ENCODE measurements around the gene TTC9C. TPM values are rescaled to one million over a fixed set of nuclear protein-coding genes. Genes with fewer than 3 reads are reported as not detected.
A peak's percentile ranks its signal among the peaks of the same experiment; 100 is the strongest.

The TTC9C gene
- total and polyA plus RNA-seq, 2 of the 13 experiments (the other 11 are each of a cell fraction or from before 2014, with no cell fraction given): 28.0 to 36.4 TPM

DNA sequence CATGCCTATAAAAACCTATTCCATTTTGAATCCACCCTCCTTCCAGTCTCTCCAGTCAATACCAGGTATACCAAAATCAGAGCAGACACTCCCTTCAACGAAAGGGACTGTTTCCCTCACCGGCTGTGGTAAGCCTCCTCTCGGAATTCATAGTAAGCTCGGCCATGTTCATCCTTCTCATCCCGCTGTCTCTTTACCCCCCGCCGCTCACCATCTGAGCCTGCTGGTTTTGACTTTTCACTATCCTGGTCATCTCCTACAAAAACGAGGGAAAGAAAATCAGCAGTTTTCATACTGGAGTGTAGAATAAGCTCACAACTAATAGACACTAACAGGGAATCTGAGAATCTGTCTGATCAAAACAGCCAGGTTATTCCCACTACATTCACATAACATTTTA lies 4.1 kb upstream of the TTC9C start:
- Histone ChIP-seq H3K36me3 (replicated peaks in 1 of 2; ENCODE audit: control insufficient read depth in 1 of 2, insufficient read depth in 2 of 2, low read length in 2 of 2) (peaks cover 9 to 51% of the 10 kb centered on the region in 2 experiments), H3K9ac (ENCODE audit: insufficient read depth, low read depth, low read length) (peak overlapping the region; percentile 95; the same call in 1 of the 2 replicates), H2AFZ (ENCODE audit: low read length) (no peak overlapping the region), H3K4me2 (ENCODE audit: low read depth, low read length) (peak overlapping the region; percentile 85), H3K27me3 (ENCODE audit: control insufficient read depth in 1 of 2, insufficient read depth in 2 of 2, low read length in 2 of 2) (peaks cover 0 to 3% of the 10 kb centered on the region in 2 experiments; a peak in 1 of 5 replicates), H3K4me1 (ENCODE audit: insufficient read depth, low read length) (peaks cover 37% of the 10 kb centered on the region), H3K79me2 (ENCODE audit: insufficient read depth, low read length) (peaks cover 72% of the 10 kb centered on the region), H3K27ac (ENCODE audit: extremely low read length, insufficient read depth, low read length) (no peak overlapping the region), H4K20me1 (ENCODE audit: insufficient read depth, low read length) (peaks cover 30% of the 10 kb centered on the region), H3K4me3 (replicated peaks in 1 of 3; ENCODE audit: insufficient read depth in 1 of 3, low read depth in 2 of 3, low read length in 3 of 3) (peak overlapping the region in 1 of 3 experiments; percentile 85; a peak in 2 of 6 replicates), H3K9me3 (ENCODE audit: low read length) (no peaks in the 10 kb centered on the region)
- 77% methylated on average over 8 of the region's 8 CpGs for WGBS (ENCODE audit: low lambda C conversion rate)
- in situ Hi-C loops (cut with HindIII; ENCODE audit: extremely low pct_ligation_motif_present, low pct_unique_long_range_greater_than_20kb): no loop called here
- intact Hi-C loops (cut with micrococcal nuclease; ENCODE audit: unreplicated experiment): no loop called here
- DNase-seq (ENCODE audit: low spot score) (no peak), FAIRE-seq (no peak), ATAC-seq (no peak)
- BruUV-seq (replicated peaks): no TSS peak
- ChIA-PET CTCF (ENCODE audit: low intra/inter-chr PET ratio, low total read pairs) (no interaction called here), POLR2A (interaction anchor here (0.9 to 1.2 kb wide), 3 partner anchors 18 to 117 kb away, joined by 3 read pairs; partner anchors contain the start of genes C11orf98 and CSKMT)
- TF ChIP-seq SOX13 (IDR thresholded peaks at IDR 0.05): no peak
- no peak for TF ChIP-seq SOX13 (CRISPR knock-in tag; conservative IDR thresholded peaks at IDR 0.05 in 1 of 2, IDR thresholded peaks at IDR 0.05 in 1 of 2)
- TF ChIP-seq ZC3H13 (CRISPR knock-in tag; IDR thresholded peaks at IDR 0.05): peak; percentile 37; the same call in 1 of the 2 replicates

DNA sequence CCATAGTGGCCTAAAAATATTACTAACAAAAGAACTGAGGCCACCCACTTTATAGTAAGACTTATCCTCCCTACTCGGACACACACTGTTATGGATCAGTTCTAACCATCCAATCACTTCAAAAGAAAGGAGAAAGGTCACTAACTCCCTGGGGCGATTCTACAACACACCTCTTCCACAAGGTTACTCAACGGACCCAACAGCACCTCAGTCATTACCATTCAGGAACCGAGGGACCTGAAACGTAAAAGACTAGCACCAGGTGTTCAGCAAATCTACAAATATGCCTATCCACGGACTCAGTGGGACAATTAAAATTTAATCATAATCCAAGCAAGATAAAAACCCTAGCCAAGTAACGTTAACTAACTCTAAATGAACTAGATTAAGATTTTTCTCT lies 2.6 kb upstream of the TTC9C start:
- DNase-seq (ENCODE audit: low spot score) (peak; percentile 42), FAIRE-seq (peak; percentile 44), ATAC-seq (no peak)
- intact Hi-C loops (cut with micrococcal nuclease; ENCODE audit: unreplicated experiment): loop anchor here (5.0 kb wide), 1 partner anchor 117 kb away; no protein-coding TSS in a partner anchor
- Histone ChIP-seq H2AFZ (ENCODE audit: low read length) (no peak overlapping the region), H3K79me2 (ENCODE audit: insufficient read depth, low read length) (peaks cover 75% of the 10 kb centered on the region), H4K20me1 (ENCODE audit: insufficient read depth, low read length) (peaks cover 30% of the 10 kb centered on the region), H3K27ac (ENCODE audit: extremely low read length, insufficient read depth, low read length) (peak overlapping the region; percentile 99), H3K27me3 (ENCODE audit: control insufficient read depth in 1 of 2, insufficient read depth in 2 of 2, low read length in 2 of 2) (peaks cover 0 to 3% of the 10 kb centered on the region in 2 experiments; a peak in 1 of 5 replicates), H3K4me1 (ENCODE audit: insufficient read depth, low read length) (peaks cover 48% of the 10 kb centered on the region), H3K9me3 (ENCODE audit: low read length) (no peaks in the 10 kb centered on the region), H3K4me3 (replicated peaks in 1 of 3; ENCODE audit: insufficient read depth in 1 of 3, low read depth in 2 of 3, low read length in 3 of 3) (peak overlapping the region; percentile 85 to 94 (median 91)), H3K4me2 (ENCODE audit: low read depth, low read length) (peak overlapping the region; percentile 85), H3K36me3 (replicated peaks in 1 of 2; ENCODE audit: control insufficient read depth in 1 of 2, insufficient read depth in 2 of 2, low read length in 2 of 2) (peaks cover 4 to 41% of the 10 kb centered on the region in 2 experiments), H3K9ac (ENCODE audit: insufficient read depth, low read depth, low read length) (peak overlapping the region; percentile 95)
- TSS peak; percentile 43 for BruUV-seq (replicated peaks)
- ChIA-PET CTCF (ENCODE audit: low intra/inter-chr PET ratio, low total read pairs) (no interaction called here), POLR2A (interaction anchor here (0.9 to 5.0 kb wide), 12 partner anchors 14 to 134 kb away, joined by 3 to 80 read pairs (median 22); partner anchors contain the start of genes BSCL2, C11orf98, CSKMT and GNG3)
- 0% methylated on average over 7 of the region's 7 CpGs for WGBS (ENCODE audit: low lambda C conversion rate)
- in situ Hi-C loops (cut with HindIII; ENCODE audit: extremely low pct_ligation_motif_present, low pct_unique_long_range_greater_than_20kb): no loop called here
- no peak for TF ChIP-seq ZNF619 (CRISPR knock-in tag; IDR thresholded peaks at IDR 0.05)
- no peak for TF ChIP-seq ZNF549 (CRISPR knock-in tag; IDR thresholded peaks at IDR 0.05)
- no peak for TF ChIP-seq ZSCAN20 (CRISPR knock-in tag; IDR thresholded peaks at IDR 0.05; ENCODE audit: borderline replicate concordance)
- TF ChIP-seq ZNF816 (CRISPR knock-in tag; IDR thresholded peaks at IDR 0.05; ENCODE audit: borderline replicate concordance): no peak
- no peak for TF ChIP-seq SMAD1 (CRISPR knock-in tag; IDR thresholded peaks at IDR 0.05; ENCODE audit: borderline replicate concordance, low read depth)
- peak; percentile 36; the same call in 1 of the 2 replicates for TF ChIP-seq SAP130 (CRISPR knock-in tag; IDR thresholded peaks at IDR 0.05; ENCODE audit: low read depth)
- TF ChIP-seq KDM6A (CRISPR knock-in tag; IDR thresholded peaks at IDR 0.05; ENCODE audit: low read depth): no peak
- 0 out of 2 replicates have a peak, but pooled peaks have one; percentile 40 for TF ChIP-seq ZC3H13 (CRISPR knock-in tag; IDR thresholded peaks at IDR 0.05)
- TF ChIP-seq, protein P1, sequence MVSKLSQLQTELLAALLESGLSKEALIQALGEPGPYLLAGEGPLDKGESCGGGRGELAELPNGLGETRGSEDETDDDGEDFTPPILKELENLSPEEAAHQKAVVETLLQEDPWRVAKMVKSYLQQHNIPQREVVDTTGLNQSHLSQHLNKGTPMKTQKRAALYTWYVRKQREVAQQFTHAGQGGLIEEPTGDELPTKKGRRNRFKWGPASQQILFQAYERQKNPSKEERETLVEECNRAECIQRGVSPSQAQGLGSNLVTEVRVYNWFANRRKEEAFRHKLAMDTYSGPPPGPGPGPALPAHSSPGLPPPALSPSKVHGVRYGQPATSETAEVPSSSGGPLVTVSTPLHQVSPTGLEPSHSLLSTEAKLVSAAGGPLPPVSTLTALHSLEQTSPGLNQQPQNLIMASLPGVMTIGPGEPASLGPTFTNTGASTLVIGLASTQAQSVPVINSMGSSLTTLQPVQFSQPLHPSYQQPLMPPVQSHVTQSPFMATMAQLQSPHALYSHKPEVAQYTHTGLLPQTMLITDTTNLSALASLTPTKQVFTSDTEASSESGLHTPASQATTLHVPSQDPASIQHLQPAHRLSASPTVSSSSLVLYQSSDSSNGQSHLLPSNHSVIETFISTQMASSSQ (IDR thresholded peaks at IDR 0.05; ENCODE audit: low read depth): peak; percentile 14; the same call in 1 of the 2 replicates
- TF ChIP-seq, protein P1 (CRISPR knock-in tag; IDR thresholded peaks at IDR 0.05; ENCODE audit: borderline replicate concordance): no peak
- no peak for TF ChIP-seq MED13 (CRISPR knock-in tag; IDR thresholded peaks at IDR 0.05)
